ENCODE results near the gene GRB7.

Gene GRB7

DNA sequence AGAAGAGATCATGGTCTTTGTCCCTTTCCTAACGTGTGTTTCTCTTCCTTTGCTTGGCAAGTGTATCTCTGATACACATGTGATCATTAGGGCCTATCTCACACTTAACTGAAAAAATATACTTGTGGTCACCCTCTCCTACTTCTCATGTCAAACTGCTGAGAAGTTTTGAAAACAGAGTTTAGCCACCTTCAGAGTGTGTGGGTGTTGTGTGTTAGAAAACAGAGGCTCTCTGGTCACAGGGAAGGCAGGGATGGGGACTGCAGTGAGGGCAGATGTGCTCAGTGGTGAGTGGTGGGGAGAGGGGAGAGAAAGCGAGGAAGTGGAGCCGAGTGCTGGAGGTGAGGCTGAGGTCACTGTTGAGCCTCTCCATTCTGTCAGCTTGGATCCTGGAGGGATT, 29.4 kb downstream of the GRB7 start:
- DNase-seq (ENCODE audit: low read depth in 1 of 2, low spot score in 1 of 2), result no peak

DNA sequence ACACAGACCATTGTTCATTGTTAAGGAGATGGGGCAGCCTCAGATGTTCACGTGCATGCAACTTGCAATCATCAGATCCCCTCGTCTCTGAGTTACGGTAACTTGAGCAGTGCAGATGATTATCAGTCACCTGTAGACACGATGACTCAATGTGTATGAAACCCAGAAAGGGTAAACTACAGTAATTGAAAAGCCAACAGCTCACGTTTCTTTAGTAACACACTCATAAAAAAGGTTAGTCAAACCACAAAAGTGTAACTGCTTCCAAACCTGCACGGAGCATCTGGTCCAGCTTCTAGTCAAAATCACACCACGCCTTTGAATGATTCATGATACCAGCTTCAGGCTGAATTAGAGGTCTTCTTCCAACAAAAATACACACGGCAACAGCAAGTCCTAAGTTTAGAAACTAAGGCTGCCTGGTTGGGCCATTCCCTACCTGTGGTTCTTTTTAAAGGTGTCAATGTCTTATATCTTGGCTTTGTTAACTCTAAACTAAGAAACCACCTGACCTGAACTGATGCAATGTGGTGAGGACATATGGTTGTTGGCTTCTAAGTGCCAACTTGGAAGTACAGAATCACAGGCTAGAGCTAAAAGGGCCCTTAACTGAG, 32.3 kb downstream of the GRB7 start:
- DNase-seq (ENCODE audit: low read depth in 1 of 2, low spot score in 1 of 2), result peak in 1 of 2 donors; percentile 78

GRCh38 chr17:39772415-39772814, 34.7 kb downstream of the GRB7 start:
- no peak for DNase-seq (ENCODE audit: low read depth in 1 of 2, low spot score in 1 of 2)

DNA sequence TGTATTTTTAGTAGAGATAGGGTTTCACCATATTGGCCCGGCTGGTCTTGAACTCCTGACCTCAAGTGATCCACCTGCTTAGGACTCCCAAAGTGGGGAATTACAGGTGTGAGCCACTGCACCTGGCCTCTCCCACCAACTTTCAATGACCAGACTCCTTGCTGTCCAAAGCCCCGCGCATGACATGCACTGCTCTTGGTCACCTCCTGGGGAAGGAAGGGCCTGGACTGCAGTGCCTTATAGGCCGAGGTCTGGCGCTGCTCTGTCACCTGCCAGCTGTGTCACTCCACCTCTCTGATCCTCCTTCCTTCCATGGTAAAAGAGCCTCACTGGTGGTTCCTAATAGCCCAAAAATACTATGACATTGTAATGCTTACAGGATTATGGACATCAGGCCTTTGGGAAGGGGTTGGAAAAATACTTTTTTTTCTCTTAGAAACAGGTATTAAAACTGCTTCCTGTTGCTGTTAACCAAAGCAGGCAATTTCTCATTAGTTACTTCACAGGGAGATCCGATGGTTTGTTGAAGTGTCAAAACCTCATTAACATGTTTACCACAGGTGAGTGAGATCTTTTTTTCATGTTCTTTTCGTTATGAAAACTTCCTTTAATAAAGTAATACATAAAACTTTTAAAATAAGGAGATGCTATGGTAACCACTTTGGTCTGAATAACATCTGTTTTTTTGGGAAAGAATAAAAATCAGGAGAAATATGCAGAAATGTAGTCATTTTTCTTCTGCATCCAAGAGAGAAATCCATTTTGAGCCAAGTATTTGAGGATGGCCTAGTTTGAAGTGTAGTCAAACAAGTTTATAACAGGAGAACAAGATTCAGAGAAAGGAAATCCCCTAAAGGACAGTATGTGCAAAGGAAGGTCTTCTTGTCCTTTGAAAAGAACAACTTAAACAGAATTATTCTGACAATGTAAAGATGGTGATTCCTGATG, 35.5 kb downstream of the GRB7 start:
- DNase-seq (ENCODE audit: low read depth in 1 of 2, low spot score in 1 of 2), result no peak

DNA sequence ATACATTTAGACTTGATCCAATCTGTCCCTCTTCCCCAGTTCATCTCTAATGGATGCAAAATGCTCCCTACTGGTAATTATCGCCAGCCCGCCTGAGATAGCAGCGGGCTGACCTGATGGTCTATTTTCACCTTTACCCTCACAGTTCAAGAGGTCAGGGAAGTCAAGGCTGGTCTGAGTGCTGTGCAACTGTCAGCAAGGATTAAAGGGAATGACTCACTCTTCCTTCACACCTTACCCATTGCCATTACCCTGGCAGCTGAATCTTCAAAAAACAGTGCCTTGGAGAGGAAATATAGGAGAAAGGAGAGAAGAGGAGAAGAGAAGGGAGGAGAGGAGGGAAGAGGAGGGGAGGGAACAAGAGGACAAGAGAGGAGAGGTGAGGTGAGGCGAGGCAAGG, 36.3 kb downstream of the GRB7 start:
- no peak for DNase-seq (ENCODE audit: low read depth in 1 of 2, low spot score in 1 of 2)

DNA sequence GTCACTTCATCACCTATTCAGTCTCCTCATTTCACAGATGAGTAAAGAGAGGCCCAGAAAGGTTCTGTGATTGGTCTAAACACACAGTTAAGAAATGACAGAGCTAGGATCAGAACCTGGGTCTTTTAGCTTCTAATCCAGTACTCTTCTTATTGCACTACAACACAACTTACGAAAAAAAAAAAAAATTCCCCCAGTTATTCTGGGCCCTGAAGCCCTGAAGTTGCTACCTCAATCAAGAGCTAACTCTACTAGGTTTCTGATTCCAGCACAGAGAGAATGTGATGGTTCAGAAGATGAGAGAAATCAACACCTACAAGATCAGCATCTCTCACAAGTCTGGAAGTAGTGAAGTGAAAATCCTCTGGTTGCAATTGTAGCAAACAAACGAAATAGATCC, 37.3 kb downstream of the GRB7 start:
- no peak for DNase-seq (ENCODE audit: low read depth in 1 of 2, low spot score in 1 of 2)

DNA sequence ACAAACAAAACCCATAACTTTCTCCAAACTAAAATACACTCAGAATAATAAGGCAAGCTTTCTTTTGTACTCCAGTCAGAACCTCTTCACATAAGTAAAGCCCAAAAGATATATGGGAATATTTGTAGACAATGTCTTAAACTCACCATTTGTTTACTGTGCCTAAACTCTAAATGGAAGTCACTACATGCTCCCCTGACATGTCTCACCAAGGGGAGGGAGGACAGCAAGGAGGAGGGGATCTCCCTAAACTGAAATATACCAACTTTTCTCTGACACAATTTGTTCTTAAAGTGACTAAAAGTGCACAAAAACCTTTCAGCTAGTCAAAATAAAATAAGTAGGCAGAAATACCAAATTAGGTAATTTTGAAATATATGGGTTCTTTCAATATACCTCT, 38.5 kb downstream of the GRB7 start:
- DNase-seq (ENCODE audit: low read depth in 1 of 2, low spot score in 1 of 2), result no peak

- DNase-seq (ENCODE audit: low read depth in 1 of 2, low spot score in 1 of 2), result no peak
Measured at GRCh38 chr17:39777534-39778365, 40.0 kb downstream of the GRB7 start.

DNA sequence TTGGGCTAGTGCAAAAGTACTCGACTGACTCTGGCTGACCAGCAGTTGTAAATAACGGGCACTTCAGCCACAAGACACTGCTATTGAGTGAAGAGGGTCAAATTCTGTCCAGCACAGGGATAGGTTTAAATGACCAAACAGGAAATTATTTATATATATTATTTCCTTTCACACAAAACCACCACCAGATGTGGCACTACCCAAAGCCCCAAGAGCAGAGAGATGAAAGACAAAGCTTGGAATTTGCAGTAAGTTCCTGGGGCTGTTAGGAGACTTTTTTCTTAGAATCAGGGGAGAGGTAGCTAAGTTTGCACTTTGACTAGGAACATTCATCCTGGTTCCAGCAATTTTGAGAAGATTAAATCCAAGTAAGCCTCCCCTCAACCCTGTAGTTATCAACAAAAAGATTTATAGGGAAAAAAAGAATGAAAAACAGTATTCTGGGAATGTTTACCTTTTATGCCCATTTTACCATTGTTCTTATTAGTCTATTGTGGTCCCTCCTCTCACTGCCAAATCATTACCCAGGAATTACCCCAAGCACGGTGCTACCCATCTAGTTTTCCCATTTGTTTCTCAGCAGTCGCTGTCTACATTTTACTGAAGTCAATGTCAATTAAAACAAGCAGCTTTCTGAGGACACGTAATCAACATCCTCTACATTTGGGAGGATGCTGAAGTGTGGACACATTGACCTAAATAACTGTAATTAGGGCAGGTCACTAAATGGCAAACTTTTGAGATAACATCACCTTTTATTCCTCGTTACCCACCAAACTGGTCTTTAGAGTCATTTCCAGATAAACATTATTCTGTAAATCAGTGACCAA, 43.5 kb downstream of the GRB7 start:
- no peak for DNase-seq (ENCODE audit: low read depth in 1 of 2, low spot score in 1 of 2)

DNA sequence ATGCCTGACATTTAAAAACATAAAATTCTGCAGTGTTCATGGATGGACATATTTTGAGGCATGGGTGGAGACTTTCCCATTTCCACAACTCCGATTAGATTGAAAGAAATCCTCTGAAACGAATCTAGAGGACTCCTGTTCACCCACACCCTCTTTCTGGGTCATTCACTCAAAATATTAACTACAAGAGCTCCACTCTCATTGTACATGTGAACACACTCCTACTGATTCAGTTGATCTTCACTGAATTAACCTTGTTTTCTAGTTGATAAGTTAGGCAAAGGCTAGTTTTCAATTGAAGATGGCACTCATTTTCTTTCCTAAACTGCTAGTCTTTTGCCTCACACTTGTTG, 44.1 kb downstream of the GRB7 start:
- DNase-seq (ENCODE audit: low read depth in 1 of 2, low spot score in 1 of 2), result no peak

DNA sequence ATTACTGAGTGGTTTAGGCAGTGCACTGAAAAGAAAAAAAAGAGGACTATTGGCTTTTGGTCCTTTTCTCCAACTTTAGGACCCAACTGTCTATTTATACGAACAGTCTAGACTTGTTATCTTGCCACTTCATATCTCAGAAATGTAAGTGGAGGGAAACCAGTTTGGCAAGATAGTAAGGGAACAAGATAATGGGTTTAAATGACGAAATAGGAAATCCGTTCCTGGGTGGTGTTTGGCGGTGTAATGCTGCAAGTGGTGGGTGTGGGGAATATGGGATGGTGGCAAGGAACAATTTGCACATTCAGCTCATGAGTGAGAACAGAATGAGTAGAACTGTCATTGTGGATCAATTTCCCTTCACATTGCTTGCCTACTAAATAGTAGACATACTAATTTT, 44.7 kb downstream of the GRB7 start:
- no peak for DNase-seq (ENCODE audit: low read depth in 1 of 2, low spot score in 1 of 2)

- no peak for DNase-seq (ENCODE audit: low read depth in 1 of 2, low spot score in 1 of 2)
Measured at GRCh38 chr17:39782980-39783379, 45.2 kb downstream of the GRB7 start.

GRCh38 chr17:39787041-39787440, 49.3 kb downstream of the GRB7 start:
- no peak for DNase-seq (ENCODE audit: low read depth in 1 of 2, low spot score in 1 of 2)

GRCh38 chr17:39787743-39788484, 50.2 kb downstream of the GRB7 start:
- DNase-seq (ENCODE audit: low read depth in 1 of 2, low spot score in 1 of 2), result no peak

DNA sequence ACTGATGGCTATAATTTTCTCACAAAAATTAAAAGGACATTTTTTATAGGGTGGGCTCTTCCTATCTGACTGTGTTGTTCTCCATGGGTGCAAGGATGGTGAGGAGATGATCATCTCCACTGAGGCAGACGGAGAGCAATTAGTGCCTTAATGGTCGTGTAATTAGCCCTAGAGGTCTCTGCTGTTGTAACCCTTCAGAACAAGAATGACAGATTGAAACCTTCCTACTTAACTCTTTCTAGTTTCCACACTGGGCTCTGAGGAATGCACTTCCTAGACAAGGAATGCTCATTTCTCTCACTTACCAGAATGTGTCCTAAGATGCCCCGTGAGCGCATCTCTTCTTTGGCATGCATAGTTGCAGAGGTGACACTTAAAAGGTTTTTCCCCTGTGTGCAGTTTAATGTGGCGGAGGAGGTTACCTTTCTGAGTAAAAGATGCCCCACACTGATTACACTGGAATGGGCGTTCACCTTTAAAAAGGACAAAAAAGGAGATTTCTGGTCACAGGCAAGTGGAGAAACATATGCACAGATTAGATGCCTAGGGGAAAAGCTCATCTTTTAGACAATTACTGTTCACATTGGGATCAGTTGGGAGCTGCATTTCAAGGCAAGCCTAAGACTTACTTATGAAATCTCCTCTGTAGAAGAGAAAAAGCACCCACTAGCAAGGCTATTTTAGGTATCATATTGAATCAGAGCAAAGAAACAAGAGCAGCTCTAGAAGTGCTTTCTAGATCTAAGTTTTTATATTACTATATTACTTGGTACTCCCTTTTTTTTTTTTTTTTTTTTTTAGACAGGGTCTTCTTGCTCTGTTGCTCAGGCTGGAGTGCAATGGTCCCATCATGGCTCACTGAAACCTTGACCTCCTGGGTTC, 53.6 kb downstream of the GRB7 start:
- DNase-seq (ENCODE audit: low read depth in 1 of 2, low spot score in 1 of 2), result peak in 1 of 2 donors; percentile 57

DNA sequence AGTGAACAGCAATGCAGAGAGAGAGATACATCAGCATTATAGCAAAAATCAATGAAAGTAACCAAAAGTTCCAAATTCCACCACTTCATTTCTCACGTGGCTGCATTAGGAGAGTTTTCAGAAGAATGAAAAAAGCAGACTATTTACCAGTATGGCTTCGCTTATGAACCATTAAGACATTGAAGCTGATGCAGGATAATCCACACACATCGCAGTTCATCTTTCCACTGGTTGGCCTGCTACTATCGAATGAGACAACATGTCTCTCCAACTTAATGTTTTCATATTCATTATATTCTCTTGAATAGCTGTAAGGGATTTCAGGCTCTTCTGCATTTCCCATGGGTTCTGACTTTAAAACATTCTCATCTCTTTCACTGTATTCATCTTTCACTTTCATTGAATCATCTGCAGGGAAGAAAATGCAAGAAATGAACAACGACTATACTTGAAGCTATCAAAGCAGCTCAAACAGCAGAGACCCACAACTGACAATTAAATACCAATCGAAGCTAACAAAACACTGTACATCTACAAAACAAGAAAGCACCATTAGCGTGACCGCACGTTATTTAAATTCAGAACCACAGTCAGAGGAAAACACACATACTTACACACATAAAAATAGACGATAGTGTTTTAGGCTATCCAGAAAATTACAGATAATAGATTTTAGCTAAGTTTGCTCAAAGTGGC, 54.9 kb downstream of the GRB7 start:
- no peak for DNase-seq (ENCODE audit: low read depth in 1 of 2, low spot score in 1 of 2)

DNA sequence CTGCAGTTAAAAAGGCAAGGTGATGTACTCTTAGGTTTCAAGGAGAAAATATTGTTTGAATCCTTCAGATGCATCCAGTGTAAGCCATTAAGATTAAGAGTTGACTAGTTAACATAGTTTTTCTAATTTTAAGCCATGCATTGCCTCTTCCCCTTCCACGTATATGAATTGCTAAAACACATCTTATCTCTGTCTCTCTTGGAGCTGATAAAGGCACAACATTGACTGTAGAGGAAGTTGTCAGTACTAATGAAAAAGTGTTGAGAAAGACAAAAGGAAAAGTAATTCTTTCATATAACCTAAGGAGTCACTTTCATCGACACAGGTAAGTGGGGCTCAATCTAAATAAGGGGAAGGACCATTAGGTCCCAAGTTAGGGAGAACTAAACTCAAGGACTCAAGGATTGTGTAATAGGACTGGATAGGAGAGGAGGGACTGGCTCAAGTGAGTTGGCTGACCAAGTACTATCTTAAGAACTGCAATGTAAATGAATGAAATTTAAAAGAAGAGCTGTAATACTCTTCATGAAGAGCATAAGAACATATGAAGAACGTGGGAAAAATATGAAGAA, 55.6 kb downstream of the GRB7 start:
- DNase-seq (ENCODE audit: low read depth in 1 of 2, low spot score in 1 of 2), result no peak

DNA sequence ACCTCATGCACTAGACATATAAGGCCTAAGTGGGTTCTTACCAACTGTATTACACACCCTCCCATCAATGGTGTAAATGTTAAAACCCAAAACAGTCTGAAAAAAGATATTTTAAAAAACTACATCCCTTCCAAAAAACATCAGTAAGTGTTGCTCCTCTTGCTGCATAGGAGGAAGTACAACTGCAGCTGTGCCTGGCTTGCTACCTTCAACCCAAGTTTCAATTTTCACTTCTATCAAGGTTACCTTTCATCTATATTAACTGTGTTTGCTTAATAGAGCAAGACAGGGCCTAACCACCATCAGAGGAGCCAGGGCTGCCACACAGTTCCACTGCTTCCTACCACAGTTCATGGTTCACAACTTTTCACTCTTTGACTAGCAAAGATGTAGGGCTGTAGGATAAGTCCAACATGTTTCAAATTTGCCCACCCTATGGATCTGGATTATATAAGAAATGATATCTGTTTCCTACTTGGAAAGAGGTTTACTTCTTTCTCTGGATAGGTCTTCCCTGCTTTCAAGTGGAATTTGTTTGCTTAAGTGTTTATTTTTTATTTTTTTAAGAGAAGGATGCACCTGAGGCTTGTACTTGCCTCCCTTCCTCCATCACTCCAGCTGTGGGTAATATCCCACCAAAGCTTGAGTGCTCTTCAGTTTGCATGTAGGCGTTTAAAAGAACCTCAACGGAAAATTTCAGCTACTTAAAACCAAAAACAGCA, 56.7 kb downstream of the GRB7 start:
- no peak for DNase-seq (ENCODE audit: low read depth in 1 of 2, low spot score in 1 of 2)
